OCI-LY7 (cell line): Measurements from ENCODE around the gene MYO9A. TPM values are rescaled to one million over a fixed set of nuclear protein-coding genes. Genes with fewer than 3 reads are reported as not detected.

Source experiments
- BruUV-seq: library from RNA; stranded (reverse); fragments of 400-500 nt; replicated peaks from 2 replicates; lab custom pipeline; 2021; lab: Mats Ljungman, UMichigan
- CTCF ChIA-PET: fragments of 300-600 bp; sonication (Branson Sonifier 250); formaldehyde crosslinking; loops from one replicate; lab custom pipeline; 2022; ENCODE audit warnings: antibody characterized with exemption; ENCODE audit not compliant: unreplicated experiment; lab: Charles Lee
- POLR2A ChIA-PET: fragments of 300-600 bp; sonication (Branson Sonifier 250); formaldehyde crosslinking; loops from one replicate; lab custom pipeline; 2022; ENCODE audit warnings: antibody characterized with exemption; lab: Charles Lee
- DNase-seq: peaks from one replicate; pipeline ENCODE4 v3.0.0-alpha.2; 2015; ENCODE audit warnings: low spot score
- H2AFZ ChIP-seq: fragments of 200-600 bp; sonication (generic), shearing (Covaris generic); 2 replicates; pipeline ENCODE4 v1.6.1; 2014; ENCODE audit warnings: mild to moderate bottlenecking, antibody characterized with exemption, low read length, moderate library complexity
- H3K27ac ChIP-seq: fragments of 200-600 bp; sonication (generic); 2 replicates; pipeline ENCODE4 v1.5.1; 2014; ENCODE audit warnings: mixed run types, low read depth, mild to moderate bottlenecking, moderate library complexity, low read length, inconsistent platforms; ENCODE audit not compliant: poor library complexity, severe bottlenecking
- H3K36me3 ChIP-seq: fragments of 200-600 bp; sonication (generic); 2 replicates; pipeline ENCODE4 v1.6.1; 2014; ENCODE audit warnings: mild to moderate bottlenecking, antibody characterized with exemption, low read length, moderate library complexity, mixed read lengths; ENCODE audit not compliant: insufficient read depth
- H3K4me1 ChIP-seq: fragments of 200-600 bp; sonication (generic); 2 replicates; pipeline ENCODE4 v1.5.1; 2014; ENCODE audit warnings: mild to moderate bottlenecking, low read length; ENCODE audit not compliant: insufficient read depth, poor library complexity, severe bottlenecking
- H3K4me2 ChIP-seq: fragments of 200-600 bp; sonication (generic); 2 replicates; pipeline ENCODE4 v1.6.1; 2014; ENCODE audit warnings: mild to moderate bottlenecking, low read length
- H3K4me3 ChIP-seq: fragments of 200-600 bp; sonication (generic); 2 replicates; pipeline ENCODE4 v1.5.1; 2014; ENCODE audit warnings: mild to moderate bottlenecking, low read depth, low read length; ENCODE audit not compliant: poor library complexity, severe bottlenecking
- H3K79me2 ChIP-seq: fragments of 200-600 bp; sonication (generic); 2 replicates; pipeline ENCODE4 v1.6.1; 2016; ENCODE audit warnings: low read depth, mild to moderate bottlenecking, low read length, moderate library complexity, mixed read lengths; ENCODE audit not compliant: insufficient read depth
- H3K9me2 ChIP-seq: fragments of 200-600 bp; sonication (generic); 2 replicates; pipeline ENCODE4 v1.6.1; 2016; ENCODE audit warnings: mild to moderate bottlenecking, low read length, mixed read lengths; ENCODE audit not compliant: insufficient read depth
- H3K9me3 ChIP-seq: fragments of 200-600 bp; sonication (generic); 2 replicates; pipeline ENCODE4 v1.6.1; 2014; ENCODE audit warnings: mild to moderate bottlenecking, mixed run types, low read length, mixed read lengths
- H4K20me1 ChIP-seq: fragments of 200-600 bp; sonication (generic); 2 replicates; pipeline ENCODE4 v1.6.1; 2014; ENCODE audit warnings: mild to moderate bottlenecking, antibody characterized with exemption, low read length, moderate library complexity, mixed read lengths; ENCODE audit not compliant: insufficient read depth
- CTCF ChIP-seq: fragments of 200-600 bp; sonication (generic); conservative IDR thresholded peaks from 2 replicates; pipeline ENCODE4 v1.5.1; 2014; ENCODE audit warnings: mild to moderate bottlenecking, antibody characterized with exemption, low read length, moderate library complexity, mixed read lengths
- EZH2phosphoT487 ChIP-seq: fragments of 200-600 bp; sonication (generic); IDR thresholded peaks from 2 replicates; pipeline ENCODE4 v1.6.1; 2018; ENCODE audit warnings: low read depth, borderline replicate concordance, mild to moderate bottlenecking, mixed run types, antibody characterized with exemption, low read length, moderate library complexity, mixed read lengths
- intact Hi-C: fragments of 100-400 bp; cut with micrococcal nuclease; formaldehyde crosslinking; loops from one replicate; pipeline ENCODE4 v1.10.0; 2022; ENCODE audit not compliant: unreplicated experiment
- total RNA-seq, 2 experiments: library from RNA; depleted of rRNA in 1 of 2; stranded (reverse); fragments of >200 nt in 1 of 2; shearing (Covaris generic) in 1 of 2; gene quantifications; 2 replicates each; pipeline ENCODE4 v1.2.3, GENCODE V29; 2014 to 2022

MYO9A gene
- total RNA-seq, 2 experiments from 2014 or later: 26.4 to 125 TPM

- no peak for TF ChIP-seq CTCF
- no peak for TF ChIP-seq EZH2phosphoT487
- H2AFZ ChIP-seq: peak overlapping the region; percentile 58; the same call in 1 of the 2 replicates
- H3K4me1 ChIP-seq: peaks cover 20% of the 10 kb centered on the region
- no peaks in the 10 kb centered on the region for H3K36me3 ChIP-seq
- H3K9me3 ChIP-seq: no peaks in the 10 kb centered on the region
- intact Hi-C loops: loop anchor here (1.0 to 5.0 kb wide), 4 partner anchors 41 to 155 kb away; partner anchors contain the start of gene PARP6
- peaks cover 16% of the 10 kb centered on the region; the same call in 1 of the 2 replicates for H4K20me1 ChIP-seq
- peak overlapping the region; percentile 79 for H3K4me3 ChIP-seq
- no peaks in the 10 kb centered on the region for H3K9me2 ChIP-seq
- peak overlapping the region; percentile 94 for H3K4me2 ChIP-seq
- peak; percentile 76 for DNase-seq
- H3K79me2 ChIP-seq: peaks cover 47% of the 10 kb centered on the region
- ChIA-PET CTCF (interaction anchor here (0.9 kb wide), 1 partner anchor 13 kb away, joined by 4 read pairs; no protein-coding TSS in a partner anchor), POLR2A (interaction anchor here (0.6 to 1.6 kb wide), 6 partner anchors 8 to 80 kb away, joined by 3 to 9 read pairs (median 6); no protein-coding TSS in a partner anchor)
- BruUV-seq: no TSS peak
- peak overlapping the region; percentile 71 for H3K27ac ChIP-seq
These were observed 399 bp downstream of the MYO9A start for GRCh38 chr15:72117486-72118016.

GRCh38 chr15:72116731-72117485 is 1.0 kb downstream of the MYO9A start:
- peaks cover 54% of the 10 kb centered on the region for H3K79me2 ChIP-seq

More at GRCh38 chr15:72116731-72117485, 1.0 kb downstream of the MYO9A start:
- peak overlapping the region; percentile 94 for H3K4me2 ChIP-seq
- intact Hi-C loops: loop anchor here (1.0 to 5.0 kb wide), 4 partner anchors 41 to 155 kb away; partner anchors contain the start of gene PARP6
- TF ChIP-seq CTCF (no peak), EZH2phosphoT487 (no peak)
- no peaks in the 10 kb centered on the region for H3K9me3 ChIP-seq
- H2AFZ ChIP-seq: peak overlapping the region; percentile 58; the same call in 1 of the 2 replicates
- peaks cover 20% of the 10 kb centered on the region for H3K4me1 ChIP-seq
- H4K20me1 ChIP-seq: peaks cover 16% of the 10 kb centered on the region; the same call in 1 of the 2 replicates
- H3K36me3 ChIP-seq: no peaks in the 10 kb centered on the region
- no peaks in the 10 kb centered on the region for H3K9me2 ChIP-seq
- ChIA-PET POLR2A (interaction anchor here (0.6 to 2.2 kb wide), 4 partner anchors 9 to 74 kb away, joined by 3 to 9 read pairs (median 7); no protein-coding TSS in a partner anchor), CTCF (interaction anchor here (0.6 to 0.9 kb wide), 2 partner anchors 13 to 134 kb away, joined by 3 to 4 read pairs; no protein-coding TSS in a partner anchor)
- peak; percentile 20 for DNase-seq
- peak overlapping the region; percentile 79 for H3K4me3 ChIP-seq
- BruUV-seq: no TSS peak
- H3K27ac ChIP-seq: peak overlapping the region; percentile 71
